Breast epithelium (tissue), 3 donors: Measurements from ENCODE around the gene SLC34A2.

Experiments
- POLR2AphosphoS5 ChIP-seq, 3 donors: sonication (generic); formaldehyde crosslinking; IDR thresholded peaks; one replicate each; pipeline ENCODE4 v1.6.1; 2017; ENCODE audit warnings: antibody characterized with exemption in 3 of 3
- TF ChIP-seq, protein P1 (sequence below), 3 donors: fragments of 450-650 bp; IDR thresholded peaks; one replicate each; pipeline ENCODE4 v1.5.1; 2016 to 2017; ENCODE audit warnings: antibody characterized with exemption in 3 of 3, mild to moderate bottlenecking in 3 of 3, moderate library complexity in 3 of 3

DNA sequence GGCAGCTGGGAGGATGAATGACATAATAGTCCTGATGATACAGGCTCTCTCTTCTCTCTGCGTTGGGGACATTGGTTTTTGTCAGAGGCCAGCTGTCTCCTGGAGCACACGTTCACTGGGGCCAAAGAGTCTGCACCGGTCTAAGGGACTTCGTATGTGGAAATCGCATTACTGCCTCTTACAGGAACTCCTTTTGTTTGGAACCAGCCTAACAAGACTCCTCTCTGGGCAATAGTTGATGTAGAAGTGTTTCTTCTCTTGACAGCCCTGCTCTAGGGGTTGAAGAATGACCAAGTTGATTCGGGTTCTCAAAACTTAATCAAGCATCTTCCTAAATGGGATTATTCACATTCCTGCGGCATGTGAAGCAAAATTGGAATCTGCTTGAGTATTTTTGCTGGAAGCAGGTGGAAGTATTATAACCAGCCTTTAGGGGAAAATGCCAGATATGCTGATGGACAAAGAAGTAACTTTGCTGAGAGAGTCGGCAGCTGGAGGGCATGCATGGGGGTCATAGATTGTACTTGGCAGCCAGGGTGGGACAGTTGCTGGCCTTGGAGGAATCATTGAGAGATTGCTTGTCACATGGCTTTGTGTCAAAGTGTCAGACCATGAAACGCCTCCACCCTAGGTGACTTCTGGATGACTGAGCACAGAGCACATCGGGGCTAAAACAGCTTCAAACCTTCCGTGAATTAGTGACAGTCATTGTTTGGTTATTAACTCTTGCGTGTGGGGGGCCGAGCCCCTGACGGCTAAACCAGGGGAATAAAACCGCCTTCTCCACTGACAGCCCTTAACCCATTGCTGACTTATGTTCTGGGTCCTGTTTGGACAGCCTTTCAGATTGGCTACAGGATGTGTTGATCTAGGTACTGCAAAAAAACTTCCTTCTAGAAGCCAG lies 34.4 kb upstream of the SLC34A2 start:
- TF ChIP-seq, protein P1, sequence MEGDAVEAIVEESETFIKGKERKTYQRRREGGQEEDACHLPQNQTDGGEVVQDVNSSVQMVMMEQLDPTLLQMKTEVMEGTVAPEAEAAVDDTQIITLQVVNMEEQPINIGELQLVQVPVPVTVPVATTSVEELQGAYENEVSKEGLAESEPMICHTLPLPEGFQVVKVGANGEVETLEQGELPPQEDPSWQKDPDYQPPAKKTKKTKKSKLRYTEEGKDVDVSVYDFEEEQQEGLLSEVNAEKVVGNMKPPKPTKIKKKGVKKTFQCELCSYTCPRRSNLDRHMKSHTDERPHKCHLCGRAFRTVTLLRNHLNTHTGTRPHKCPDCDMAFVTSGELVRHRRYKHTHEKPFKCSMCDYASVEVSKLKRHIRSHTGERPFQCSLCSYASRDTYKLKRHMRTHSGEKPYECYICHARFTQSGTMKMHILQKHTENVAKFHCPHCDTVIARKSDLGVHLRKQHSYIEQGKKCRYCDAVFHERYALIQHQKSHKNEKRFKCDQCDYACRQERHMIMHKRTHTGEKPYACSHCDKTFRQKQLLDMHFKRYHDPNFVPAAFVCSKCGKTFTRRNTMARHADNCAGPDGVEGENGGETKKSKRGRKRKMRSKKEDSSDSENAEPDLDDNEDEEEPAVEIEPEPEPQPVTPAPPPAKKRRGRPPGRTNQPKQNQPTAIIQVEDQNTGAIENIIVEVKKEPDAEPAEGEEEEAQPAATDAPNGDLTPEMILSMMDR (IDR thresholded peaks at IDR 0.05) = no peak
- TF ChIP-seq POLR2AphosphoS5 (IDR thresholded peaks at IDR 0.05) = no peak
